Thyroid gland (tissue), 4 donors: ENCODE measurements around the gene CFAP44.

Experiments
- POLR2A ChIP-seq, 2 donors: fragments of 450-650 bp; IDR thresholded peaks; one replicate each; pipeline ENCODE4 v1.6.1; 2017; ENCODE audit warnings: antibody characterized with exemption in 2 of 2, mild to moderate bottlenecking in 2 of 2, moderate library complexity in 1 of 2
- TF ChIP-seq, protein P1 (sequence below), 6 experiments: fragments of 200-600 bp in 3 of 6; fragments of 450-650 bp in 3 of 6; sonication (generic) in 3 of 6; IDR thresholded peaks; one replicate each; pipeline ENCODE4 v1.5.1; 2016 to 2019; ENCODE audit warnings: antibody characterized with exemption in 6 of 6, mild to moderate bottlenecking in 2 of 6, inconsistent platforms in 1 of 6, moderate library complexity in 1 of 6

DNA sequence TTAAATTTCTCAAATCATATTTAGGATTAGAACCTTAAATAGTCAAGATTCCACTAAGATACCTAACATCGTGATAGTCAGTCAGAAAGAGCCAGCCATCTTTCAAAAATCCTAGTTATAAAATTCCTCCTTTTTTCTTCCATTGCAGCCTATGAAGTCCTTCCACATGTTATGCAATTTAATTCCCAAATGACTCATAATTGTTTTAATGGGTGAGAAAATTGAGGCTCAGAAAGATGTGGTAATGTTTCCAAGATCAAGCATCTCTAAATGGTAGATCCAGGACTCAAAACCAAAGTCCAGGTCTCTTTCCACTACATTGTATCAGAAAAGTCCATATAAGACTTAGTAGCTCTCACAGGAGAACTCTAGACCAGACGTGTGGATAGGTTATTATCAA is 9.5 kb downstream of the CFAP44 start:
- TF ChIP-seq, protein P1, sequence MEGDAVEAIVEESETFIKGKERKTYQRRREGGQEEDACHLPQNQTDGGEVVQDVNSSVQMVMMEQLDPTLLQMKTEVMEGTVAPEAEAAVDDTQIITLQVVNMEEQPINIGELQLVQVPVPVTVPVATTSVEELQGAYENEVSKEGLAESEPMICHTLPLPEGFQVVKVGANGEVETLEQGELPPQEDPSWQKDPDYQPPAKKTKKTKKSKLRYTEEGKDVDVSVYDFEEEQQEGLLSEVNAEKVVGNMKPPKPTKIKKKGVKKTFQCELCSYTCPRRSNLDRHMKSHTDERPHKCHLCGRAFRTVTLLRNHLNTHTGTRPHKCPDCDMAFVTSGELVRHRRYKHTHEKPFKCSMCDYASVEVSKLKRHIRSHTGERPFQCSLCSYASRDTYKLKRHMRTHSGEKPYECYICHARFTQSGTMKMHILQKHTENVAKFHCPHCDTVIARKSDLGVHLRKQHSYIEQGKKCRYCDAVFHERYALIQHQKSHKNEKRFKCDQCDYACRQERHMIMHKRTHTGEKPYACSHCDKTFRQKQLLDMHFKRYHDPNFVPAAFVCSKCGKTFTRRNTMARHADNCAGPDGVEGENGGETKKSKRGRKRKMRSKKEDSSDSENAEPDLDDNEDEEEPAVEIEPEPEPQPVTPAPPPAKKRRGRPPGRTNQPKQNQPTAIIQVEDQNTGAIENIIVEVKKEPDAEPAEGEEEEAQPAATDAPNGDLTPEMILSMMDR (IDR thresholded peaks at IDR 0.05), result no peak
- TF ChIP-seq POLR2A (IDR thresholded peaks at IDR 0.05), result no peak
